Tibial artery (tissue), 4 donors: ENCODE measurements around the gene LIMS1.
A peak's percentile ranks its signal among the peaks of the same experiment; 100 is the strongest.
"Not testable (repeated sequence)": the region's sequence is repeated elsewhere in the genome, so short reads cannot be mapped to it uniquely, and the experiment has no call there.

ENCODE experiments used
- DNase-seq, 2 donors: peaks; one replicate each; pipeline ENCODE4 v3.0.0-alpha.2; 2019
- H3K27ac ChIP-seq, 2 donors: fragments of 200-600 bp; sonication (generic) in 1 of 2; 1 replicate in 1 of 2; 2 replicates in 1 of 2; pipeline ENCODE4 v1.5.1; 2018 to 2019; ENCODE audit warnings: mild to moderate bottlenecking in 1 of 2
- H3K27me3 ChIP-seq, 2 donors: fragments of 200-600 bp; sonication (generic) in 1 of 2; one replicate each; pipeline versions ENCODE4 v1.5.1 to v1.6.0; 2016 to 2019
- H3K36me3 ChIP-seq, 3 donors: fragments of 200-600 bp; sonication (generic) in 2 of 3; one replicate each; pipeline ENCODE4 v1.5.1; 2016 to 2019; ENCODE audit warnings: mild to moderate bottlenecking in 2 of 3
- H3K4me1 ChIP-seq, 4 donors: fragments of 200-600 bp; sonication (generic) in 2 of 4; 1 replicate in 3 of 4; 2 replicates in 1 of 4; pipeline ENCODE4 v1.5.1; 2016 to 2019
- H3K4me3 ChIP-seq, 2 donors: fragments of 200-600 bp; sonication (generic) in 1 of 2; 1 replicate in 1 of 2; 2 replicates in 1 of 2; pipeline ENCODE4 v1.5.1; 2018 to 2019; ENCODE audit warnings: mild to moderate bottlenecking in 2 of 2
- H3K9me3 ChIP-seq, 3 donors: fragments of 200-600 bp; sonication (generic) in 1 of 3; one replicate each; pipeline ENCODE4 v1.5.1; 2016 to 2019
- CTCF ChIP-seq, 2 experiments: fragments of 200-600 bp in 1 of 2; fragments of 450-650 bp in 1 of 2; IDR thresholded peaks; one replicate each; pipeline ENCODE4 v1.5.1; 2017 to 2019; ENCODE audit warnings: antibody characterized with exemption in 2 of 2, mild to moderate bottlenecking in 1 of 2, moderate library complexity in 1 of 2
- intact Hi-C: fragments of 100-400 bp; cut with DNase I; formaldehyde crosslinking; loops from one replicate; pipeline ENCODE4 v1.15.0; 2023; ENCODE audit warnings: low total_unique reads

LIMS1 gene

GRCh38 chr2:108643261-108643849 lies 109.1 kb downstream of the LIMS1 start:
- Histone ChIP-seq H3K4me3 (no peak overlapping the region), H3K36me3 (no peaks in the 10 kb centered on the region), H3K27ac (no peak overlapping the region), H3K4me1 (peaks cover 0 to 27% (median 3%) of the 10 kb centered on the region in 4 donors), H3K27me3 (no peaks in the 10 kb centered on the region), H3K9me3 (no peaks in the 10 kb centered on the region)
- no peak for TF ChIP-seq CTCF (IDR thresholded peaks at IDR 0.05)
- no peak for DNase-seq
- intact Hi-C loops, result no loop called here

- H3K36me3 ChIP-seq, H3K27ac ChIP-seq, H3K27me3 ChIP-seq, DNase-seq, H3K9me3 ChIP-seq, intact Hi-C loops, H3K4me3 ChIP-seq: not testable (repeated sequence)
- H3K4me1 ChIP-seq, result peaks cover 0 to 27% (median 3%) of the 10 kb centered on the region in 4 donors
These were observed 109.6 kb downstream of the LIMS1 start for GRCh38 chr2:108643862-108644261.

GRCh38 chr2:108644446-108644845 lies 110.2 kb downstream of the LIMS1 start:
- H3K4me1 ChIP-seq, result peaks cover 0 to 24% (median 2%) of the 10 kb centered on the region in 4 donors
- H3K4me3 ChIP-seq, H3K27me3 ChIP-seq, H3K36me3 ChIP-seq, H3K27ac ChIP-seq, intact Hi-C loops, DNase-seq, H3K9me3 ChIP-seq: not testable (repeated sequence)

- H3K9me3 ChIP-seq, intact Hi-C loops, DNase-seq, H3K27me3 ChIP-seq, H3K27ac ChIP-seq, H3K4me3 ChIP-seq, H3K36me3 ChIP-seq: not testable (repeated sequence)
- H3K4me1 ChIP-seq, result peaks cover 0 to 14% (median 3%) of the 10 kb centered on the region in 4 donors
These were observed 114.5 kb downstream of the LIMS1 start for GRCh38 chr2:108648796-108649195.

- DNase-seq, H3K27me3 ChIP-seq, H3K4me3 ChIP-seq, H3K9me3 ChIP-seq, H3K27ac ChIP-seq, intact Hi-C loops, H3K36me3 ChIP-seq: not testable (repeated sequence)
- peaks cover 0 to 18% (median 3%) of the 10 kb centered on the region in 4 donors for H3K4me1 ChIP-seq
These were observed 116.2 kb downstream of the LIMS1 start for GRCh38 chr2:108650465-108650864.

- H3K36me3 ChIP-seq, DNase-seq, H3K9me3 ChIP-seq, intact Hi-C loops, H3K27me3 ChIP-seq, H3K27ac ChIP-seq, H3K4me3 ChIP-seq: not testable (repeated sequence)
- H3K4me1 ChIP-seq, result peaks cover 0 to 18% (median 3%) of the 10 kb centered on the region in 4 donors
These were observed 117.2 kb downstream of the LIMS1 start for GRCh38 chr2:108651468-108651867.

GRCh38 chr2:108652187-108652931 lies 118.1 kb downstream of the LIMS1 start:
- peak in 1 of 2 donors; percentile 30 for DNase-seq
- intact Hi-C loops, result not testable (repeated sequence)
- H3K27ac ChIP-seq, result peak overlapping the region; percentile 52

GRCh38 chr2:108653425-108653824 lies 119.2 kb downstream of the LIMS1 start:
- DNase-seq, H3K27me3 ChIP-seq, H3K4me3 ChIP-seq, H3K9me3 ChIP-seq, H3K36me3 ChIP-seq, intact Hi-C loops, H3K27ac ChIP-seq: not testable (repeated sequence)
- H3K4me1 ChIP-seq, result peaks cover 0 to 12% (median 3%) of the 10 kb centered on the region in 4 donors

More at GRCh38 chr2:108652187-108652931, 118.1 kb downstream of the LIMS1 start:
- H3K4me1 ChIP-seq, result peaks cover 0 to 18% (median 3%) of the 10 kb centered on the region in 4 donors
- H3K4me3 ChIP-seq, H3K36me3 ChIP-seq, H3K27me3 ChIP-seq, H3K9me3 ChIP-seq: not testable (repeated sequence)

GRCh38 chr2:108653849-108654248 lies 119.6 kb downstream of the LIMS1 start:
- intact Hi-C loops, H3K27me3 ChIP-seq, DNase-seq, H3K9me3 ChIP-seq, H3K4me3 ChIP-seq, H3K36me3 ChIP-seq: not testable (repeated sequence)
- Histone ChIP-seq H3K27ac (peak overlapping the region; percentile 72 to 73), H3K4me1 (peaks cover 0 to 12% (median 3%) of the 10 kb centered on the region in 4 donors)

- H3K36me3 ChIP-seq, H3K9me3 ChIP-seq, intact Hi-C loops, H3K27me3 ChIP-seq: not testable (repeated sequence)
- Histone ChIP-seq H3K4me1 (peaks cover 0 to 12% (median 3%) of the 10 kb centered on the region in 4 donors), H3K27ac (peak overlapping the region; percentile 72 to 73), H3K4me3 (peak overlapping the region; percentile 33 to 36)
- DNase-seq, result peak; percentile 82 to 93
These were observed 120.4 kb downstream of the LIMS1 start for GRCh38 chr2:108654521-108655125.

- intact Hi-C loops, H3K36me3 ChIP-seq, H3K27me3 ChIP-seq, DNase-seq, H3K9me3 ChIP-seq, H3K27ac ChIP-seq, H3K4me3 ChIP-seq: not testable (repeated sequence)
- peaks cover 0 to 12% (median 3%) of the 10 kb centered on the region in 4 donors for H3K4me1 ChIP-seq
These were observed 121.0 kb downstream of the LIMS1 start for GRCh38 chr2:108655270-108655669.

GRCh38 chr2:108656282-108656681 lies 122.0 kb downstream of the LIMS1 start:
- intact Hi-C loops, result not testable (repeated sequence)

GRCh38 chr2:108657517-108657916 lies 123.2 kb downstream of the LIMS1 start:
- intact Hi-C loops, H3K9me3 ChIP-seq, DNase-seq, H3K4me3 ChIP-seq, H3K36me3 ChIP-seq, H3K27me3 ChIP-seq: not testable (repeated sequence)
- H3K27ac ChIP-seq, result peak overlapping the region; percentile 15 to 42
- peaks cover 0 to 20% (median 7%) of the 10 kb centered on the region in 4 donors for H3K4me1 ChIP-seq

More at GRCh38 chr2:108656282-108656681, 122.0 kb downstream of the LIMS1 start:
- H3K4me1 ChIP-seq, result peaks cover 0 to 13% (median 3%) of the 10 kb centered on the region in 4 donors
- not testable (repeated sequence) for H3K36me3 ChIP-seq, H3K4me3 ChIP-seq, H3K9me3 ChIP-seq, H3K27me3 ChIP-seq, DNase-seq, H3K27ac ChIP-seq
